Activated CD8-positive, alpha-beta T cell treated with anti-CD3 and anti-CD28 coated beads for 36 hours (primary cell): Measurements from ENCODE around the gene RAB18. TPM values are rescaled to one million over a fixed set of nuclear protein-coding genes. Genes with fewer than 3 reads are reported as not detected.
"Not testable (repeated sequence)": the region's sequence is repeated elsewhere in the genome, so short reads cannot be mapped to it uniquely, and the experiment has no call there.

Experiments
- ATAC-seq: fragments of 200-7000 bp; cut with Tn5 transposase; one replicate; pipeline ENCODE4 v1.10.0; 2021; ENCODE audit warnings: mild to moderate bottlenecking, moderate library complexity
- CTCF ChIA-PET: fragments of 350-600 bp; sonication (Branson Sonifier 250); formaldehyde crosslinking; loops from one replicate; lab custom pipeline; 2021; ENCODE audit warnings: antibody characterized with exemption; lab: Charles Lee
- POLR2A ChIA-PET: fragments of 350-600 bp; sonication (Branson Sonifier 250); formaldehyde crosslinking; loops from one replicate; lab custom pipeline; 2021; ENCODE audit warnings: antibody characterized with exemption; lab: Charles Lee
- DNase-seq: peaks from one replicate; pipeline ENCODE4 v3.0.0-alpha.2; 2020
- H3K27ac Mint-ChIP-seq: one replicate; pipeline ENCODE4 v1.8.0; 2021; ENCODE audit warnings: mild to moderate bottlenecking, mixed read lengths
- H3K27me3 Mint-ChIP-seq: one replicate; pipeline ENCODE4 v1.8.0; 2021; ENCODE audit warnings: mixed read lengths
- H3K36me3 Mint-ChIP-seq: one replicate; pipeline ENCODE4 v1.8.0; 2021; ENCODE audit warnings: low read depth, mixed read lengths
- H3K4me1 Mint-ChIP-seq: one replicate; pipeline ENCODE4 v1.8.0; 2021; ENCODE audit warnings: low read depth, mixed read lengths
- H3K4me3 Mint-ChIP-seq: one replicate; pipeline ENCODE4 v1.8.0; 2021; ENCODE audit warnings: mild to moderate bottlenecking, moderate library complexity, mixed read lengths
- H3K9me3 Mint-ChIP-seq: one replicate; pipeline ENCODE4 v1.8.0; 2021; ENCODE audit warnings: mixed read lengths
- intact Hi-C: fragments of 100-400 bp; cut with micrococcal nuclease; formaldehyde crosslinking; loops from one replicate; pipeline ENCODE4 v1.10.0; 2022
- total RNA-seq, 2 experiments: library from RNA; stranded (reverse); gene quantifications; one replicate each; pipeline ENCODE4 v1.2.3, GENCODE V29; 2021
- TF ChIP-seq, protein P1 (sequence below): fragments of 200-600 bp; IDR thresholded peaks from one replicate; pipeline ENCODE4 v1.8.0; 2022; ENCODE audit warnings: antibody characterized with exemption, mild to moderate bottlenecking

Gene RAB18
- total RNA-seq, 2 experiments from 2014 or later, result 42.0 to 47.2 TPM

DNA sequence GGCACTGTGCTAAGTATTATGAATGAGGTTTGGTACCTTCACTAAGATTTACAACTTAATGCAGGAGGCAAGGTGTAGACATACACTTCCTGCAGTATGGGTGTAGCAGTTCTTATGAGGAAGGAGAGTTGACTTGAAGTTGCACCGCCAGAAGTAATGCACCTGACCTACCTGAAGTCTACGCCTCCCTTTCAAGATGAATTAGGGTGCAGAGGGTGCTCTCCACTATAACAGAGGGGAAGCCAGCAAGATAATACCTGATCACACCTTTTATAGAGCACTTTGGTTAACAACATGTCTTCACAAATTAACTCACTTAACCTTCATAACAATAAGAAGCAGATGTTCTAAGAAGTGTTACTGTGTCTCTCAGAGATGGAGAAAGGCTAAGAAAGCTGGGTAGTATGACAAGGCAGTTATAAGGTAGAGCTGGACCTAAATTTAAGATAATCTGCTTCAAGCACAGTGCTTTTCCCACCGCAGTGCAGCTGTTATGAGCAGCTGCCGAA is 552 bp upstream of the RAB18 start:
- H3K36me3 Mint-ChIP-seq, result peaks cover 20% of the 10 kb centered on the region
- intact Hi-C loops, result no loop called here
- DNase-seq (no peak), ATAC-seq (peak; percentile 0)
- H3K27ac Mint-ChIP-seq, result peak overlapping the region; percentile 94
- peak overlapping the region; percentile 99 for H3K4me3 Mint-ChIP-seq
- TF ChIP-seq, protein P1, sequence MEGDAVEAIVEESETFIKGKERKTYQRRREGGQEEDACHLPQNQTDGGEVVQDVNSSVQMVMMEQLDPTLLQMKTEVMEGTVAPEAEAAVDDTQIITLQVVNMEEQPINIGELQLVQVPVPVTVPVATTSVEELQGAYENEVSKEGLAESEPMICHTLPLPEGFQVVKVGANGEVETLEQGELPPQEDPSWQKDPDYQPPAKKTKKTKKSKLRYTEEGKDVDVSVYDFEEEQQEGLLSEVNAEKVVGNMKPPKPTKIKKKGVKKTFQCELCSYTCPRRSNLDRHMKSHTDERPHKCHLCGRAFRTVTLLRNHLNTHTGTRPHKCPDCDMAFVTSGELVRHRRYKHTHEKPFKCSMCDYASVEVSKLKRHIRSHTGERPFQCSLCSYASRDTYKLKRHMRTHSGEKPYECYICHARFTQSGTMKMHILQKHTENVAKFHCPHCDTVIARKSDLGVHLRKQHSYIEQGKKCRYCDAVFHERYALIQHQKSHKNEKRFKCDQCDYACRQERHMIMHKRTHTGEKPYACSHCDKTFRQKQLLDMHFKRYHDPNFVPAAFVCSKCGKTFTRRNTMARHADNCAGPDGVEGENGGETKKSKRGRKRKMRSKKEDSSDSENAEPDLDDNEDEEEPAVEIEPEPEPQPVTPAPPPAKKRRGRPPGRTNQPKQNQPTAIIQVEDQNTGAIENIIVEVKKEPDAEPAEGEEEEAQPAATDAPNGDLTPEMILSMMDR, result no peak
- POLR2A ChIA-PET, result interaction anchor here (0.6 to 2.2 kb wide), 4 partner anchors 10 to 1085 kb away, joined by 3 to 7 read pairs (median 4); no protein-coding TSS in a partner anchor
- H3K9me3 Mint-ChIP-seq, result no peaks in the 10 kb centered on the region
- no peaks in the 10 kb centered on the region for H3K27me3 Mint-ChIP-seq
- CTCF ChIA-PET, result interaction anchor here (1.2 to 1.6 kb wide), 3 partner anchors 23 to 57 kb away, joined by 3 to 12 read pairs (median 3); no protein-coding TSS in a partner anchor
- H3K4me1 Mint-ChIP-seq, result peaks cover 40% of the 10 kb centered on the region

DNA sequence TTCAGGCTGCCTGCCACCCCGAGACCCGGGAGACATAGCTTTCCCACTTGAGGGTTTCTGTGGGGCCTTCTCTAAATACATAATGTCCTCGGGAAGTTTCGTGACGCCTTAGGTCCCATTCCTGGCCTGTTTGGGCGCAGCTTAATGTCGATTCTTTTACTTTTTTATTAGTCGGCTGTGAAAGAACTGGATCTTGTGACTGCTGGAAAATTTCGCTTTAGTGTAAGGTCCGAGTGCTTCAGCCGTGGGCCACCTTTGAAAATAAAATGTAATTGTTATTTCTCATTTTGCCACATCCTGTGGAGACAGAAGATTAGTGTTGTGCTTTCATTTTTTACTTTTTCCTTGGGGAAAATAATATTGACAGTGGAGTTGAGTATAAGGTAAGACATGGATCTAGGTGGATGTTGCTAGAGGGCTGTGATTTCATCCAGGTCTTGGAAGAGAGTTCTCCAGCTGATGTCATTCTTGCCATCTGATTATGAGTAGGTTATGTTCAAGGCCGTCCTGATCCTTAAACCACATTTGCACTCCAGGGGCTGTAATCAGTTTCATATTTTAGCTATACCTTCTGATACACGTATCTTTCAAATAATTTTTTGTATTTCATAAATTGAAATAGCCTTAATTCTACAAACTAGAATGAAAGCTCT is 830 bp downstream of the RAB18 start:
- Mint-ChIP-seq H3K4me1 (peaks cover 52% of the 10 kb centered on the region), H3K9me3 (no peaks in the 10 kb centered on the region), H3K27ac (peak overlapping the region; percentile 94), H3K36me3 (peaks cover 25% of the 10 kb centered on the region), H3K27me3 (no peaks in the 10 kb centered on the region), H3K4me3 (peak overlapping the region; percentile 99)
- TF ChIP-seq, protein P1, result no peak
- ChIA-PET POLR2A (interaction anchor here (0.6 to 2.2 kb wide), 6 partner anchors 9 to 767 kb away, joined by 3 to 7 read pairs (median 4); no protein-coding TSS in a partner anchor), CTCF (interaction anchor here (0.6 to 1.6 kb wide), 7 partner anchors 10 to 323 kb away, joined by 3 to 12 read pairs (median 3); no protein-coding TSS in a partner anchor)
- DNase-seq (no peak), ATAC-seq (no peak)
- intact Hi-C loops, result no loop called here

DNA sequence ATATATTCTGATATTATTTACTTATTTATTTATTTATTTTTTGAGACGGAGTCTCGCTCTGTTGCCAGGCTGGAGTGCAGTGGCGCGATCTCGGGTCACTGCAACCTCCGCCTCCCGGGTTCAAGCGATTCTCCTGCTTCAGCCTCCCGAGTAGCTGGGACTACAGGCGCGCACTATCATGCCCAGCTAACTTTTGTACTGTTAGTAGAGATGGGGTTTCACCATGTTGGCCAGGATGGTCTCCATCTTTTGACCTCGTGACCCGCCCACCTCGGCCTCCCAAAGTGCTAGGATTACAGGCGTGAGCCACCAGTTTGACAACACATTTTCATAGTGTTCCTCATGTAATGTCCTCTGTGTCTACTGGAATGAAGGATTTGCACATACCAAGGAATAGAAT is 1.4 kb downstream of the RAB18 start:
- H3K9me3 Mint-ChIP-seq, intact Hi-C loops, ATAC-seq, H3K27me3 Mint-ChIP-seq, H3K27ac Mint-ChIP-seq, DNase-seq: not testable (repeated sequence)
- Mint-ChIP-seq H3K4me3 (peak overlapping the region; percentile 70), H3K4me1 (peaks cover 58% of the 10 kb centered on the region), H3K36me3 (peaks cover 31% of the 10 kb centered on the region)
- ChIA-PET POLR2A (interaction anchor here (0.8 to 2.2 kb wide), 3 partner anchors 8 to 35 kb away, joined by 3 to 7 read pairs (median 5); no protein-coding TSS in a partner anchor), CTCF (interaction anchor here (1.3 to 1.4 kb wide), 3 partner anchors 9 to 59 kb away, joined by 3 to 5 read pairs (median 3); no protein-coding TSS in a partner anchor)

DNA sequence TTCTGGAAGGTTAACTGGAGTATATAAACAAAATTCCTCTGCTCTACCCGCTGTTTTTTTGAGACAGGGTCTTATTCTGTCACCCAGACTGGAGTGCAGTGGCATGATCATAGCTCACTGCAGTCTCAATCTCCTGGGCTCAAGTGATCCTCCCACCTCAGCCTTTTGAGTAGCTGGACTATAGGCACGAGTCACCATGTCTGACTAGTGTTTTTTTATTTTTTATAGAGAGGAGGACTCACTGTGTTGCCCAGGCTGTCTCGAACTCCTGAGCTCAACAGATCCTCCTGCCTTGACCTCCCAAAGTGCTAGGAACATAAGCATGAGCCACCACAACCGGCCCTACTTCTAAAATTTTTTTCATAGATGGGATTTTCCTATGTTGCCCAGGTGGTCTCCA is 2.2 kb downstream of the RAB18 start:
- TF ChIP-seq, protein P1, result no peak
- ChIA-PET POLR2A (interaction anchor here (0.6 kb wide), 1 partner anchor 51 kb away, joined by 3 read pairs; no protein-coding TSS in a partner anchor), CTCF (interaction anchor here (1.4 kb wide), 1 partner anchor 60 kb away, joined by 3 read pairs; no protein-coding TSS in a partner anchor)
- H3K27me3 Mint-ChIP-seq, result no peaks in the 10 kb centered on the region
- peaks cover 33% of the 10 kb centered on the region for H3K36me3 Mint-ChIP-seq
- DNase-seq (no peak), ATAC-seq (no peak)
- H3K27ac Mint-ChIP-seq, result no peak overlapping the region
- H3K9me3 Mint-ChIP-seq, result no peaks in the 10 kb centered on the region
- peaks cover 60% of the 10 kb centered on the region for H3K4me1 Mint-ChIP-seq
- peak overlapping the region; percentile 70 for H3K4me3 Mint-ChIP-seq
- intact Hi-C loops, result no loop called here

DNA sequence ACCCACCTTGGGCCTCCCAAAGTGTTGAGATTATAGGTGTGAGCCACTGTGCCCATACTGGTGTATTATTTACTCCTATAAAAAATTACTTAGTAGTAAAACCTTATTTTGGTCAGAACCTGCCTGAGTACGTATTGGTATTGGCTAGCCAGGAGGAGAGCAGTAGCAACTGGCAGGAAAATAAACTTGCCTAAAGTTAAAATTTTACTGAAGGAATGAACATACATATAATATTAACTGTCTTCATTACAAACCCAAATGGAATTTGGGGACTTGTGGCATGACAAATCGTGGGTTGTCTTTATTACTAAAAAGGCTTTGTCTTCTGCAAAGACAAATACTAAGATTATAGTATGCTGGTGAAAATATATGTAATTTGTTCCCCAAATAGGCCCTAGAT is 8.4 kb downstream of the RAB18 start:
- no peak overlapping the region for H3K27ac Mint-ChIP-seq
- TF ChIP-seq, protein P1, result no peak
- H3K4me1 Mint-ChIP-seq, result peaks cover 70% of the 10 kb centered on the region
- ChIA-PET POLR2A (no interaction called here), CTCF (no interaction called here)
- ATAC-seq (no peak), DNase-seq (no peak)
- H3K36me3 Mint-ChIP-seq, result peaks cover 53% of the 10 kb centered on the region
- H3K27me3 Mint-ChIP-seq, result no peaks in the 10 kb centered on the region
- no peaks in the 10 kb centered on the region for H3K9me3 Mint-ChIP-seq
- intact Hi-C loops, result no loop called here
- no peak overlapping the region for H3K4me3 Mint-ChIP-seq
